Mucosa of descending colon (tissue), 3 donors: ENCODE measurements around the gene H6PD. TPM values are rescaled to one million over a fixed set of nuclear protein-coding genes. Genes with fewer than 3 reads are reported as not detected.

Source experiments
- ATAC-seq: fragments of 200-7000 bp; cut with Tn5 transposase; one replicate; pipeline ENCODE4 v1.9.1; 2020; ENCODE audit warnings: mild to moderate bottlenecking, moderate library complexity
- DNase-seq, 3 donors: peaks; one replicate each; pipeline ENCODE4 v3.0.0-alpha.2; 2020
- H3K36me3 ChIP-seq: fragments of 200-600 bp; one replicate; pipeline ENCODE4 v1.8.0; 2021; ENCODE audit warnings: low read depth, mild to moderate bottlenecking
- H3K4me1 ChIP-seq: fragments of 200-600 bp; one replicate; pipeline ENCODE4 v1.8.0; 2021; ENCODE audit warnings: low read depth, mild to moderate bottlenecking
- H3K4me3 ChIP-seq: fragments of 200-600 bp; one replicate; pipeline ENCODE4 v1.8.0; 2021; ENCODE audit warnings: mild to moderate bottlenecking
- H3K9me3 ChIP-seq: fragments of 200-600 bp; one replicate; pipeline ENCODE4 v1.8.0; 2021; ENCODE audit warnings: mild to moderate bottlenecking
- CTCF ChIP-seq: fragments of 200-600 bp; IDR thresholded peaks from one replicate; pipeline ENCODE4 v1.8.0; 2022; ENCODE audit warnings: antibody characterized with exemption, mild to moderate bottlenecking
- intact Hi-C, 2 donors: fragments of 100-400 bp; cut with DNase I in 1 of 2; cut with micrococcal nuclease in 1 of 2; formaldehyde crosslinking; loops; one replicate each; pipeline versions ENCODE4 v1.11.0 to v1.11.1; 2022; cut with DNase I, micrococcal nuclease
- total RNA-seq, 3 donors: library from RNA; stranded (reverse); fragmentation: NEBNext Ultra II Directional in 2 of 3; extraction: Animal tissue kit (Norgen Biotek cat#: 25700) in 2 of 3; gene quantifications; one replicate each; pipeline versions ENCODE4 v1.2.1 to v1.2.4, GENCODE V29; 2021 to 2023
- donor health status: DM: no; HTN: no; CAD: no; lungs with moderate emphysema.
- donor health status: DM: no; HTN: no; CAD: no.
- donor health status: DM: no; HTN: yes; CAD: no.

Gene H6PD
- total RNA-seq, 3 donors from 2014 or later, result 27.6 to 35.3 (median 31.9) TPM

- intact Hi-C loops, result no loop called here
- Histone ChIP-seq H3K4me1 (peaks cover 10% of the 10 kb centered on the region), H3K9me3 (no peaks in the 10 kb centered on the region), H3K4me3 (no peak overlapping the region), H3K36me3 (no peaks in the 10 kb centered on the region)
- ATAC-seq, result no peak
- DNase-seq, result no peak
- TF ChIP-seq CTCF, result no peak
Observed at GRCh38 chr1:9253004-9253403, 18.4 kb downstream of the H6PD start.

- no peak for TF ChIP-seq CTCF
- no peak overlapping the region for H3K4me3 ChIP-seq
- intact Hi-C loops, result no loop called here
- H3K4me1 ChIP-seq, result peaks cover 10% of the 10 kb centered on the region
- ATAC-seq, result no peak
- no peak for DNase-seq
- H3K36me3 ChIP-seq, result no peaks in the 10 kb centered on the region
- no peaks in the 10 kb centered on the region for H3K9me3 ChIP-seq
Observed at GRCh38 chr1:9253453-9254105, 19.0 kb downstream of the H6PD start.

GRCh38 chr1:9256332-9256731, 21.8 kb downstream of the H6PD start:
- H3K4me1 ChIP-seq, result no peaks in the 10 kb centered on the region
- H3K9me3 ChIP-seq, result no peaks in the 10 kb centered on the region
- no peak for TF ChIP-seq CTCF
- DNase-seq (no peak), ATAC-seq (no peak)
- H3K36me3 ChIP-seq, result no peaks in the 10 kb centered on the region
- intact Hi-C loops, result no loop called here
- no peak overlapping the region for H3K4me3 ChIP-seq

GRCh38 chr1:9257851-9258250, 23.3 kb downstream of the H6PD start:
- intact Hi-C loops, result no loop called here
- ATAC-seq, result no peak

GRCh38 chr1:9258629-9259028, 24.1 kb downstream of the H6PD start:
- Histone ChIP-seq H3K4me1 (no peaks in the 10 kb centered on the region), H3K9me3 (no peaks in the 10 kb centered on the region), H3K36me3 (no peaks in the 10 kb centered on the region), H3K4me3 (no peak overlapping the region)
- no peak for TF ChIP-seq CTCF
- no peak for DNase-seq
- intact Hi-C loops, result no loop called here
- ATAC-seq, result no peak

More at GRCh38 chr1:9257851-9258250, 23.3 kb downstream of the H6PD start:
- no peak for DNase-seq
- H3K4me1 ChIP-seq, result no peaks in the 10 kb centered on the region
- H3K4me3 ChIP-seq, result no peak overlapping the region
- no peaks in the 10 kb centered on the region for H3K9me3 ChIP-seq
- TF ChIP-seq CTCF, result no peak
- H3K36me3 ChIP-seq, result no peaks in the 10 kb centered on the region
